ENCODE results near the gene PGAM2. TPM values are rescaled to one million over a fixed set of nuclear protein-coding genes. Genes with fewer than 3 reads are reported as not detected.
A peak's percentile ranks its signal among the peaks of the same experiment; 100 is the strongest.
"Not testable (repeated sequence)": the region's sequence is repeated elsewhere in the genome, so short reads cannot be mapped to it uniquely, and the experiment has no call there.

Gene PGAM2
- total and polyA plus RNA-seq, 8 donors, result 0.92 to 5.8 (median 3.7) TPM; not detected in 4

- H3K27ac ChIP-seq, result peak overlapping the region; percentile 72 to 85 (median 80)
- peaks cover 5 to 28% (median 21%) of the 10 kb centered on the region in 4 donors for H3K4me1 ChIP-seq
- DNase-seq, result peak; percentile 96 to 97
- 1 to 19% (median 3%) methylated on average over 8 to 19 of the region's 26 CpGs for WGBS, 5 donors
- H3K9me3 ChIP-seq; intact Hi-C loops (cut with DNase I; ENCODE audit: low total_unique reads); H3K27me3 ChIP-seq; H3K36me3 ChIP-seq: not testable (repeated sequence)
- peak overlapping the region; percentile 29 to 41 (median 34) for H3K4me3 ChIP-seq
- TF ChIP-seq POLR2AphosphoS5 (IDR thresholded peaks at IDR 0.05), result peak in 2 of 3 donors; percentile 38 to 44
Observed at GRCh38 chr7:44038961-44039558, 26.3 kb downstream of the PGAM2 start.

- WGBS, 5 donors, result 48 to 54% (median 53%) methylated on average over 3 to 6 of the region's 12 CpGs; no CpG with 5 or more reads in 1 of the 5 donors
- DNase-seq; intact Hi-C loops (cut with DNase I; ENCODE audit: low total_unique reads); H3K9me3 ChIP-seq; H3K36me3 ChIP-seq; H3K27me3 ChIP-seq: not testable (repeated sequence)
- H3K4me1 ChIP-seq, result peaks cover under 1 to 23% (median 16%) of the 10 kb centered on the region in 4 donors
- H3K4me3 ChIP-seq, result peak overlapping the region in 1 of 4 donors; percentile 38
- H3K27ac ChIP-seq, result peak overlapping the region in 2 of 5 donors; percentile 27 to 34
Observed at GRCh38 chr7:44038553-44038952, 26.8 kb downstream of the PGAM2 start.

GRCh38 chr7:44037951-44038350, 27.4 kb downstream of the PGAM2 start:
- Histone ChIP-seq H3K4me1 (peaks cover 0 to 22% (median 15%) of the 10 kb centered on the region in 4 donors), H3K27ac (peak overlapping the region in 1 of 5 donors; percentile 27)
- intact Hi-C loops (cut with DNase I; ENCODE audit: low total_unique reads); H3K9me3 ChIP-seq; H3K36me3 ChIP-seq; H3K27me3 ChIP-seq; DNase-seq; H3K4me3 ChIP-seq: not testable (repeated sequence)
- WGBS, 5 donors, result 48 to 79% (median 67%) methylated on average over 1 to 2 of the region's 2 CpGs

GRCh38 chr7:44036364-44036763, 29.0 kb downstream of the PGAM2 start:
- not testable (repeated sequence) for H3K4me3 ChIP-seq
- WGBS, 5 donors, result 28 to 71% (median 36%) methylated on average over 5 to 10 of the region's 10 CpGs

GRCh38 chr7:44033971-44034844, 31.2 kb downstream of the PGAM2 start:
- intact Hi-C loops (cut with DNase I; ENCODE audit: low total_unique reads); H3K4me3 ChIP-seq: not testable (repeated sequence)
- 89 to 95% (median 94%) methylated on average over 10 to 17 of the region's 18 CpGs for WGBS, 5 donors

More at GRCh38 chr7:44036364-44036763, 29.0 kb downstream of the PGAM2 start:
- intact Hi-C loops (cut with DNase I; ENCODE audit: low total_unique reads); H3K27me3 ChIP-seq; H3K36me3 ChIP-seq; H3K9me3 ChIP-seq: not testable (repeated sequence)
- peak; percentile 49 to 54 for DNase-seq
- Histone ChIP-seq H3K4me1 (peaks cover 0 to 20% (median 15%) of the 10 kb centered on the region in 4 donors), H3K27ac (peak overlapping the region in 1 of 5 donors; percentile 24)

GRCh38 chr7:44032031-44032430, 33.3 kb downstream of the PGAM2 start:
- H3K27me3 ChIP-seq; H3K4me1 ChIP-seq; H3K36me3 ChIP-seq; DNase-seq; intact Hi-C loops (cut with DNase I; ENCODE audit: low total_unique reads); H3K4me3 ChIP-seq; H3K9me3 ChIP-seq; H3K27ac ChIP-seq: not testable (repeated sequence)
- 82 to 94% (median 88%) methylated on average over 4 to 6 of the region's 6 CpGs for WGBS, 5 donors

More at GRCh38 chr7:44033971-44034844, 31.2 kb downstream of the PGAM2 start:
- not testable (repeated sequence) for H3K36me3 ChIP-seq, H3K9me3 ChIP-seq, H3K27me3 ChIP-seq, DNase-seq, H3K4me1 ChIP-seq, H3K27ac ChIP-seq

GRCh38 chr7:44031319-44031718, 34.0 kb downstream of the PGAM2 start:
- H3K27me3 ChIP-seq; H3K4me1 ChIP-seq; H3K9me3 ChIP-seq; H3K27ac ChIP-seq; DNase-seq; H3K36me3 ChIP-seq; intact Hi-C loops (cut with DNase I; ENCODE audit: low total_unique reads); H3K4me3 ChIP-seq: not testable (repeated sequence)
- 90 to 95% (median 91%) methylated on average over 12 of the region's 13 CpGs for WGBS, 5 donors

GRCh38 chr7:44030029-44030428, 35.3 kb downstream of the PGAM2 start:
- H3K9me3 ChIP-seq; H3K27ac ChIP-seq; H3K36me3 ChIP-seq; H3K4me3 ChIP-seq; intact Hi-C loops (cut with DNase I; ENCODE audit: low total_unique reads); H3K27me3 ChIP-seq; DNase-seq; H3K4me1 ChIP-seq: not testable (repeated sequence)
- WGBS, 5 donors, result 44 to 100% (median 75%) methylated on average over 1 to 4 of the region's 5 CpGs; no CpG with 5 or more reads in 1 of the 5 donors

GRCh38 chr7:44029433-44029832, 35.9 kb downstream of the PGAM2 start:
- intact Hi-C loops (cut with DNase I; ENCODE audit: low total_unique reads); DNase-seq; H3K27me3 ChIP-seq; H3K9me3 ChIP-seq; H3K36me3 ChIP-seq; H3K4me1 ChIP-seq; H3K4me3 ChIP-seq; H3K27ac ChIP-seq: not testable (repeated sequence)
- 48 to 87% (median 71%) methylated on average over 1 to 4 of the region's 11 CpGs; no CpG with 5 or more reads in 1 of the 5 donors for WGBS, 5 donors

- H3K4me3 ChIP-seq; DNase-seq; H3K27ac ChIP-seq; H3K27me3 ChIP-seq; intact Hi-C loops (cut with DNase I; ENCODE audit: low total_unique reads); H3K36me3 ChIP-seq; H3K9me3 ChIP-seq: not testable (repeated sequence)
- WGBS, 5 donors, result 66 to 77% (median 71%) methylated on average over 5 to 6 of the region's 6 CpGs
- H3K4me1 ChIP-seq, result peaks cover 10 to 21% (median 14%) of the 10 kb centered on the region in 4 donors
Observed at GRCh38 chr7:44022796-44023467, 42.4 kb downstream of the PGAM2 start.

- H3K36me3 ChIP-seq; H3K27me3 ChIP-seq; H3K27ac ChIP-seq; DNase-seq; H3K9me3 ChIP-seq; H3K4me3 ChIP-seq; intact Hi-C loops (cut with DNase I; ENCODE audit: low total_unique reads): not testable (repeated sequence)
- H3K4me1 ChIP-seq, result peaks cover 13 to 29% (median 19%) of the 10 kb centered on the region in 4 donors
- 31 to 71% (median 54%) methylated on average over 6 of the region's 7 CpGs for WGBS, 5 donors
Observed at GRCh38 chr7:44022069-44022468, 43.3 kb downstream of the PGAM2 start.
